Rectal smooth muscle tissue (tissue), 1 donor: ENCODE measurements around the gene RIIAD1.

Source experiments
- H3K27ac ChIP-seq: one replicate; pipeline ENCODE4 v1.7.0; 2013; ENCODE audit warnings: low read depth, low read length, inconsistent platforms
- H3K27me3 ChIP-seq: one replicate; pipeline ENCODE4 v1.7.0; 2013; ENCODE audit warnings: low read length; ENCODE audit not compliant: control insufficient read depth, insufficient read depth
- H3K36me3 ChIP-seq: one replicate; pipeline ENCODE4 v1.7.0; 2013; ENCODE audit warnings: low read length; ENCODE audit not compliant: control insufficient read depth, insufficient read depth
- H3K4me1 ChIP-seq: one replicate; pipeline ENCODE4 v1.7.0; 2013; ENCODE audit warnings: low read length; ENCODE audit not compliant: control insufficient read depth, insufficient read depth
- H3K4me3 ChIP-seq: one replicate; pipeline ENCODE4 v1.7.0; 2013; ENCODE audit warnings: low read length
- H3K9ac ChIP-seq: one replicate; pipeline ENCODE4 v1.7.0; 2013; ENCODE audit warnings: low read length

The RIIAD1 gene

GRCh38 chr1:151714820-151715725 lies 6.2 kb upstream of the RIIAD1 start:
- Histone ChIP-seq H3K4me3 (no peak overlapping the region), H3K9ac (no peak overlapping the region), H3K4me1 (no peaks in the 10 kb centered on the region), H3K27me3 (no peaks in the 10 kb centered on the region), H3K27ac (no peak overlapping the region), H3K36me3 (no peaks in the 10 kb centered on the region)

DNA sequence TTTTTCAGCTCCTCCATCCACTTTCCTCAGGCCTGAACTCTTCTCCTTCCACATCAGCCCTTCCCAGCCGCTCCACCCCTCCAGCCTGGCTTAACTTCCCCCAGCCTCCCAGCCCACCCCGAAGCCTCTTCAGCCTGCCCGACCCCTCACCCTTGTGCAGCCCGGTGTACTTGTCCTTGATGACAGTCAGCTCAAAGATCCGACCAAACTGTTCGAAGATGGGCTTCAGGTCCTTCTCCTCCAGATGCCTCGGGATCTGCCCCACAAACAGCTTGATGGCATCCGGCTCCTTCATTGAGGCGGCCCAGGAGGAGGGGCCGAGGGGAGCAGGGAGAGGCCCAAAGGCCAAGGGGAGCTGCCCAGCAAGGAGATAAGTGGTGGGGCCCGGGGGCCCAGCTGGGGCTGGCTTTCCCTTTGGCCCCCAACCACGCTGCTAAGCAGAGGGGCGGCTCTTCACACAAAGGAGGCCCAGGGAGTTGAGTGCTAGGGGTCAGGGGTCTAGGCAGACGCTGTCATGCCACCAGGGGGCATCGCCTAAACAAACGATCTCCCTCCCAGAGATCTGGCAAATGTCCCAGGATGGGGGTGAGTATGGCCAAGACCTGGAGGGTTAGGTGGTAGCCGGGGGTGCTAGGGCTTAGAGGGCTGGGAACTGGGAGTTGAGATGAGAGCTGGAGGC lies 5.5 kb upstream of the RIIAD1 start:
- Histone ChIP-seq H3K36me3 (no peaks in the 10 kb centered on the region), H3K4me3 (no peak overlapping the region), H3K9ac (no peak overlapping the region), H3K27ac (no peak overlapping the region), H3K4me1 (peaks cover 3% of the 10 kb centered on the region), H3K27me3 (no peaks in the 10 kb centered on the region)

DNA sequence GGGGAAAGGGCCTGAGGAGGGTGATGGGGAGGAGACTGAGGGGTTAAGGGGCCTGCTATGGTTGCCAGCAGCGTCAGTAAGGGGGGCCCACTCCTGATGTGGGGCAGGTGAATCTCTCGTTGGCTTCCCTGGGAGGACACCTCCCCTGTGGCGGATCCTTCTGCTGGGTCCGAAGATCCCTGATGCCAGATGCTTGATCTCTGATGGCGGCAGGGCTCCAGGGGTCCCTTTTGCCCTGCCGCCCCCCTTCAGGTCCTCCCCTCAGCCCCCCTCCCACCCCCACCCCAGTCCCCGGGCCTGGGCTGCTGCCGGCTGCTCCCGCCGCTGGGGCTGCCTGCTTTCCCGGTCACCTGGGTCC lies 4.9 kb upstream of the RIIAD1 start:
- H3K4me3 ChIP-seq: no peak overlapping the region
- no peaks in the 10 kb centered on the region for H3K27me3 ChIP-seq
- no peak overlapping the region for H3K9ac ChIP-seq
- H3K27ac ChIP-seq: no peak overlapping the region
- H3K4me1 ChIP-seq: peaks cover 3% of the 10 kb centered on the region
- no peaks in the 10 kb centered on the region for H3K36me3 ChIP-seq

DNA sequence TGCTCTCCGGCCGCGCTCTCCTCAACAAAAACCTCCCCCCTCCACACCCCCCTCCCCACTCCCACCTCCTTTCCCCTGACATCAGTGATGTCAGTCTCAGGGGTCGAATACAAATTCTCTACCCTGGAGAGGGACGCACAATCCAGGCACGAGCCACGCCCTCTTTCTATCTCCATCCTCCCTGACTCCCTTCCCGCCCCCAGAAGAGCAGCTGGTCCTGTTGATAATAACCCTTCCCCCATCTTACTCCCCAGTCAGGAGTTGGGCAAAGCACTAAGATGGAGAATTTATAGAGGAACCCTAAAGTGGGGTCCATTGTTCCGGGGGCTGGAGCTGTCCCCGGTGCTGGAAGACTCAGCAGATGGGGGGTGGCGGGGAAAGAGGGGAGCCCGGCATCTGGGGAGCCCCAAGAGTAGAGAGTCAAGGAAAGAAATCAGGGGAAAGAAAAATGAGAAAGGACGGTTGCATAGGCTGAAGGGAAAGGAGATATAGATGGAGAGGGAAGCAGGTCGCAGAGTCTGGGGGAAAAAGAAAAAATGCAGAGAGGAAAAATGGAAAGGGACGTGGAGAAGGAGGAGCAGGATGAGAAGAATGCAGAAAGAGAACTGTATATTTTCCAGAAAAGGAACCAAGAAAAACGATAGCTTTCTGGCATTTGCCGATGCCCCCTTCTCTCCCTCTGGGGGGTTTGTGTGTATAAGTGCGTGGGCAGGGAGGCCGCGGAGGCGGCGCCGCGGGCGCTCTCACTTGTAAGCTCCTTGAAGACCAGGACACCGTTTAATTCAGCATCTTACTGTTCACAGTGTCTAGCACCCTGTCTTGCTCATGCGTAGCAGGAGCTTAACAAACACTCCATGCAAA lies 4.3 kb upstream of the RIIAD1 start, which contains the start of gene CELF3:
TSS of gene CELF3 (minus strand) at position 33 of the 861 bp plus-strand sequence. CDS start 783 bp downstream, outside the sequence.
- peaks cover 8% of the 10 kb centered on the region for H3K4me1 ChIP-seq
- no peaks in the 10 kb centered on the region for H3K27me3 ChIP-seq
- no peak within 1 kb of the TSS for H3K9ac ChIP-seq
- H3K36me3 ChIP-seq: no peaks in the 10 kb centered on the region
- H3K27ac ChIP-seq: no peak within 1 kb of the TSS
- no peak within 1 kb of the TSS for H3K4me3 ChIP-seq

- Histone ChIP-seq H3K4me3 (no peak overlapping the region), H3K27me3 (no peaks in the 10 kb centered on the region), H3K9ac (no peak overlapping the region), H3K27ac (no peak overlapping the region), H3K4me1 (peaks cover 8% of the 10 kb centered on the region), H3K36me3 (no peaks in the 10 kb centered on the region)
Measured at GRCh38 chr1:151718011-151718431, 3.3 kb upstream of the RIIAD1 start.

DNA sequence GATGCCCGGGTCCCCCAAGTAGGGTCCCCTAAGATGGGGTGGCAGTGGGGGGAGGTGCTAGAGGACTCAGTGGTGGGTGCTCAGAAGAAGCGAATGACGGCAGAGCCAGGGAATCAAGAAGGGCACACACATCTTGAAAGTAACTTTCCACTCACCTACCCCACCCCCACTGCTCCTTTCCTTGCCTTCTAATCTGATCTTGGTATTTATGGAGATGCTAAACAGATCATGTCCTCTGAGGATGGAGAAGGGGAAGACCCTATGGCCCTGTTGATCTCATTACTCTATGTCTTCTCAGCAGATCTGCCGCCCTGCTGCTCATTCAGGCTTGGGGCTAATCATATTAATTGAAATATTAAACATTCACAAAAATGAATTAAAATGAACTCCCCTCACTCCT lies 2.7 kb upstream of the RIIAD1 start:
- Histone ChIP-seq H3K9ac (no peak overlapping the region), H3K4me3 (no peak overlapping the region), H3K36me3 (no peaks in the 10 kb centered on the region), H3K27ac (no peak overlapping the region), H3K4me1 (peaks cover 8% of the 10 kb centered on the region), H3K27me3 (no peaks in the 10 kb centered on the region)

- Histone ChIP-seq H3K27ac (peak overlapping the region; percentile 55), H3K9ac (no peak overlapping the region), H3K27me3 (no peaks in the 10 kb centered on the region), H3K4me1 (peaks cover 8% of the 10 kb centered on the region), H3K4me3 (peak overlapping the region; percentile 49), H3K36me3 (no peaks in the 10 kb centered on the region)
Measured at GRCh38 chr1:151720125-151720524, 1.2 kb upstream of the RIIAD1 start.

- Histone ChIP-seq H3K27ac (peak overlapping the region; percentile 55), H3K36me3 (no peaks in the 10 kb centered on the region), H3K9ac (no peak overlapping the region), H3K4me1 (peaks cover 8% of the 10 kb centered on the region), H3K27me3 (no peaks in the 10 kb centered on the region), H3K4me3 (peak overlapping the region; percentile 49)
Measured at GRCh38 chr1:151720554-151720953, 768 bp upstream of the RIIAD1 start.

DNA sequence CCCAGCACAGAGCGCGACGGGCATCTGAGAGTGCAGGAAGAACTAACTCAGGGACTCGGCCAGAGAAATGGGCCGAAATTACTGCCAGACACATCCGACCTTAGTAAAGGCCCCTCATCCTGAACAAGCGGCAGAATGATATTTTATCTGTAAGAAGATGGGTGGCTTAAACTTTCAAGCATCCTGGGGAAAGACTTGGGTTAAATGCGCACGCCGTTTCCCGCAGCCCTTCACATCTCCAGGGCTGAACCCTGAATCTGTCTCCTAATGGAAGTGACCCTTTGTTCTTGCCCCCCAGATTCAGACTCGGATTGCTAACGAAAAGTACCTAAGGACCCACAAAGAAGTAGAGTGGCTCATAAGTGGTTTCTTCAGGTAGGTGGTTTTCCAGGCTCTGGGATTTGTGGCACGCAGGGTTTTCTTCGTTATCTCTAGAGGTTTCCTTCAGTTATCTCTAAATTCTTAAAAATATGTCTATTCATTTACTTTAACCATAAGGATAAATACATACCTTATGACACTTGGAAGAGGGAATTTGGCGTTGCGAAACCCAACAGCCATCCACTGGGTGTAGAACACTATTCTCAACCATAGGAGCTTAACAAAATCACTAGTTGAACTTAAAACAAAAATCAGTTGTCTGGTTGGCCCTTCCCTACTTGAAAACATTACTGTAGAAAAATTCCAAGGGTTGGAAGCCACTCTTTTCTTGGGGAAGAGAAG lies 627 bp downstream of the RIIAD1 start:
- no peak overlapping the region for H3K27ac ChIP-seq
- H3K27me3 ChIP-seq: no peaks in the 10 kb centered on the region

DNA sequence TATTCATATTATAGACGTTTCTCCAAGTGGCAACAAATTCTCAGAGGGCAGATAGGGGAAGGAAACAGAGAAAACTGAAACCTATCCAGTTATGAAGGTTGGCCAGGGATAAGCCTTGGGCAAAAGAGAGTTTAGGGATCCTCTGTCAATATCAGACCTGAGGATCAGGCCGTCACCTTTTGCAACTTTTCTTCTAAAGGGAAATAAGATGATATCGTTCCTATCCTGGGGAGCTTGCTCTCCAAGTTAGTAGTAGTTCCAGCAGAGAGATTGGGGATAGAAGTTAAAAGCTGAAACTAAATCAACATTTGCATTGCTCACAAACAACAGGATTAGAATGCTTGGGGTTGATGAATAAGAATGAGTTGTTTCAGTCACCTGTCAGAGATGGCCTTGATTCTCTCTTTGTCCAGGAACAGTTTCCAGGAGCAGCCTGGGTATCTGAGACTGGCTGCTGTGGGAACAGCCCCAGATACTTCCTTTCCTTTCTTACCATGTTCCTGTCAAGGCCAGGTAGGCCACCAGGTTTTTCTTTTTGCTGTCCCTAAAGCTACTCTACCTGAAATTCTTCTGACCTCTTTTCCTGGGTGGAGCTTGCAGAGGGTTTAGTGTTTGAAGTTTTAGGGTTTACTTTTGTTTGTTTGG lies 2.5 kb downstream of the RIIAD1 start:
- H3K27me3 ChIP-seq: no peaks in the 10 kb centered on the region
- no peak overlapping the region for H3K27ac ChIP-seq
- H3K4me3 ChIP-seq: no peak overlapping the region
- H3K4me1 ChIP-seq: peaks cover 12% of the 10 kb centered on the region
- no peaks in the 10 kb centered on the region for H3K36me3 ChIP-seq
- H3K9ac ChIP-seq: no peak overlapping the region

More for the DNA sequence above, 627 bp downstream of the RIIAD1 start:
- Histone ChIP-seq H3K4me1 (peaks cover 8% of the 10 kb centered on the region), H3K4me3 (peak overlapping the region; percentile 55), H3K9ac (peak overlapping the region; percentile 11), H3K36me3 (no peaks in the 10 kb centered on the region)
